ENCODE data around the gene C1orf167.

Gene C1orf167

GRCh38 chr1:11727119-11727518 is 34.9 kb upstream of the C1orf167 start:
- no peaks in the 10 kb centered on the region for H3K9me3 ChIP-seq (ENCODE audit: control insufficient read depth, low read length)

GRCh38 chr1:11728126-11728806 is 33.7 kb upstream of the C1orf167 start:
- no peaks in the 10 kb centered on the region for H3K27me3 ChIP-seq (replicated peaks; ENCODE audit: control insufficient read depth, insufficient read depth, low read length, poor library complexity, severe bottlenecking)
- H3K4me1 ChIP-seq (ENCODE audit: control insufficient read depth, insufficient read depth, low read length, poor library complexity, severe bottlenecking): peaks cover 21% of the 10 kb centered on the region
- no peak overlapping the region for H3K27ac ChIP-seq (ENCODE audit: insufficient read depth, low read length, poor library complexity, severe bottlenecking)
- H3K4me3 ChIP-seq (ENCODE audit: insufficient read depth, low read depth, low read length, poor library complexity, severe bottlenecking): no peak overlapping the region
- DNase-seq: no peak
- no peaks in the 10 kb centered on the region for H3K36me3 ChIP-seq (ENCODE audit: control insufficient read depth, insufficient read depth, low read length)
- no peaks in the 10 kb centered on the region for H3K9me3 ChIP-seq (ENCODE audit: control insufficient read depth, low read length)

More at GRCh38 chr1:11727119-11727518, 34.9 kb upstream of the C1orf167 start:
- Histone ChIP-seq H3K36me3 (ENCODE audit: control insufficient read depth, insufficient read depth, low read length) (no peaks in the 10 kb centered on the region), H3K27me3 (replicated peaks; ENCODE audit: control insufficient read depth, insufficient read depth, low read length, poor library complexity, severe bottlenecking) (no peaks in the 10 kb centered on the region), H3K27ac (ENCODE audit: insufficient read depth, low read length, poor library complexity, severe bottlenecking) (no peak overlapping the region), H3K4me3 (ENCODE audit: insufficient read depth, low read depth, low read length, poor library complexity, severe bottlenecking) (no peak overlapping the region), H3K4me1 (ENCODE audit: control insufficient read depth, insufficient read depth, low read length, poor library complexity, severe bottlenecking) (peaks cover 21% of the 10 kb centered on the region)
- no peak for DNase-seq

GRCh38 chr1:11729155-11729497 is 32.9 kb upstream of the C1orf167 start:
- H3K27ac ChIP-seq (ENCODE audit: insufficient read depth, low read length, poor library complexity, severe bottlenecking): no peak overlapping the region
- DNase-seq: no peak
- no peaks in the 10 kb centered on the region for H3K9me3 ChIP-seq (ENCODE audit: control insufficient read depth, low read length)
- no peak overlapping the region for H3K4me3 ChIP-seq (ENCODE audit: insufficient read depth, low read depth, low read length, poor library complexity, severe bottlenecking)
- H3K4me1 ChIP-seq (ENCODE audit: control insufficient read depth, insufficient read depth, low read length, poor library complexity, severe bottlenecking): peaks cover 21% of the 10 kb centered on the region
- no peaks in the 10 kb centered on the region for H3K27me3 ChIP-seq (replicated peaks; ENCODE audit: control insufficient read depth, insufficient read depth, low read length, poor library complexity, severe bottlenecking)
- no peaks in the 10 kb centered on the region for H3K36me3 ChIP-seq (ENCODE audit: control insufficient read depth, insufficient read depth, low read length)

GRCh38 chr1:11729498-11730428 is 32.2 kb upstream of the C1orf167 start:
- no peaks in the 10 kb centered on the region for H3K9me3 ChIP-seq (ENCODE audit: control insufficient read depth, low read length)
- peaks cover 21% of the 10 kb centered on the region for H3K4me1 ChIP-seq (ENCODE audit: control insufficient read depth, insufficient read depth, low read length, poor library complexity, severe bottlenecking)
- H3K27ac ChIP-seq (ENCODE audit: insufficient read depth, low read length, poor library complexity, severe bottlenecking): no peak overlapping the region
- no peak for DNase-seq
- no peak overlapping the region for H3K4me3 ChIP-seq (ENCODE audit: insufficient read depth, low read depth, low read length, poor library complexity, severe bottlenecking)
- H3K27me3 ChIP-seq (replicated peaks; ENCODE audit: control insufficient read depth, insufficient read depth, low read length, poor library complexity, severe bottlenecking): no peaks in the 10 kb centered on the region
- H3K36me3 ChIP-seq (ENCODE audit: control insufficient read depth, insufficient read depth, low read length): no peaks in the 10 kb centered on the region

- no peaks in the 10 kb centered on the region for H3K27me3 ChIP-seq (replicated peaks; ENCODE audit: control insufficient read depth, insufficient read depth, low read length, poor library complexity, severe bottlenecking)
- H3K9me3 ChIP-seq (ENCODE audit: control insufficient read depth, low read length): no peaks in the 10 kb centered on the region
- no peak overlapping the region for H3K4me3 ChIP-seq (ENCODE audit: insufficient read depth, low read depth, low read length, poor library complexity, severe bottlenecking)
- DNase-seq: peak in 2 of 3 donors; percentile 9 to 33
- peaks cover 21% of the 10 kb centered on the region for H3K4me1 ChIP-seq (ENCODE audit: control insufficient read depth, insufficient read depth, low read length, poor library complexity, severe bottlenecking)
- H3K36me3 ChIP-seq (ENCODE audit: control insufficient read depth, insufficient read depth, low read length): no peaks in the 10 kb centered on the region
- H3K27ac ChIP-seq (ENCODE audit: insufficient read depth, low read length, poor library complexity, severe bottlenecking): peak overlapping the region; percentile 42
Measured at GRCh38 chr1:11730429-11730891, 31.5 kb upstream of the C1orf167 start.

GRCh38 chr1:11731691-11732283 is 30.2 kb upstream of the C1orf167 start:
- H3K4me1 ChIP-seq (ENCODE audit: control insufficient read depth, insufficient read depth, low read length, poor library complexity, severe bottlenecking): peaks cover 30% of the 10 kb centered on the region
- DNase-seq: no peak
- H3K27ac ChIP-seq (ENCODE audit: insufficient read depth, low read length, poor library complexity, severe bottlenecking): no peak overlapping the region
- no peaks in the 10 kb centered on the region for H3K9me3 ChIP-seq (ENCODE audit: control insufficient read depth, low read length)
- H3K4me3 ChIP-seq (ENCODE audit: insufficient read depth, low read depth, low read length, poor library complexity, severe bottlenecking): peak overlapping the region; percentile 16
- no peaks in the 10 kb centered on the region for H3K36me3 ChIP-seq (ENCODE audit: control insufficient read depth, insufficient read depth, low read length)
- no peaks in the 10 kb centered on the region for H3K27me3 ChIP-seq (replicated peaks; ENCODE audit: control insufficient read depth, insufficient read depth, low read length, poor library complexity, severe bottlenecking)

- Histone ChIP-seq H3K4me1 (ENCODE audit: control insufficient read depth, insufficient read depth, low read length, poor library complexity, severe bottlenecking) (peaks cover 43% of the 10 kb centered on the region), H3K4me3 (ENCODE audit: insufficient read depth, low read depth, low read length, poor library complexity, severe bottlenecking) (no peak overlapping the region), H3K27me3 (replicated peaks; ENCODE audit: control insufficient read depth, insufficient read depth, low read length, poor library complexity, severe bottlenecking) (no peaks in the 10 kb centered on the region), H3K36me3 (ENCODE audit: control insufficient read depth, insufficient read depth, low read length) (no peaks in the 10 kb centered on the region), H3K9me3 (ENCODE audit: control insufficient read depth, low read length) (no peaks in the 10 kb centered on the region), H3K27ac (ENCODE audit: insufficient read depth, low read length, poor library complexity, severe bottlenecking) (no peak overlapping the region)
- no peak for DNase-seq
Measured at GRCh38 chr1:11733306-11733705, 28.7 kb upstream of the C1orf167 start.

GRCh38 chr1:11735531-11735853 is 26.5 kb upstream of the C1orf167 start:
- H3K27ac ChIP-seq (ENCODE audit: insufficient read depth, low read length, poor library complexity, severe bottlenecking): peak overlapping the region; percentile 78
- H3K27me3 ChIP-seq (replicated peaks; ENCODE audit: control insufficient read depth, insufficient read depth, low read length, poor library complexity, severe bottlenecking): no peaks in the 10 kb centered on the region
- H3K4me3 ChIP-seq (ENCODE audit: insufficient read depth, low read depth, low read length, poor library complexity, severe bottlenecking): peak overlapping the region; percentile 97
- H3K36me3 ChIP-seq (ENCODE audit: control insufficient read depth, insufficient read depth, low read length): no peaks in the 10 kb centered on the region
- DNase-seq: no peak
- H3K4me1 ChIP-seq (ENCODE audit: control insufficient read depth, insufficient read depth, low read length, poor library complexity, severe bottlenecking): peaks cover 38% of the 10 kb centered on the region
- H3K9me3 ChIP-seq (ENCODE audit: control insufficient read depth, low read length): no peaks in the 10 kb centered on the region

- peak; percentile 75 to 87 (median 78) for DNase-seq
- Histone ChIP-seq H3K27ac (ENCODE audit: insufficient read depth, low read length, poor library complexity, severe bottlenecking) (peak within 1 kb of the TSS; percentile 78), H3K4me3 (ENCODE audit: insufficient read depth, low read depth, low read length, poor library complexity, severe bottlenecking) (peak within 1 kb of the TSS; percentile 97), H3K9me3 (ENCODE audit: control insufficient read depth, low read length) (no peaks in the 10 kb centered on the region), H3K27me3 (replicated peaks; ENCODE audit: control insufficient read depth, insufficient read depth, low read length, poor library complexity, severe bottlenecking) (no peaks in the 10 kb centered on the region), H3K36me3 (ENCODE audit: control insufficient read depth, insufficient read depth, low read length) (no peaks in the 10 kb centered on the region), H3K4me1 (ENCODE audit: control insufficient read depth, insufficient read depth, low read length, poor library complexity, severe bottlenecking) (peaks cover 38% of the 10 kb centered on the region)
Measured at GRCh38 chr1:11735854-11736745, 25.9 kb upstream of the C1orf167 start, which contains the start of gene AGTRAP. TSS of gene AGTRAP (plus strand) at chr1:11736136. CDS start at chr1:11736209, 73 bp downstream.

All from effector memory CD4-positive, alpha-beta T cell (primary cell).